Ishikawa (cell line): ENCODE results near the gene C2orf49.

Source experiments
- CEBPB ChIP-seq: IDR thresholded peaks from 2 replicates; pipeline ENCODE4 v1.6.1; 2012
- CREB1 ChIP-seq: IDR thresholded peaks from 2 replicates; pipeline ENCODE4 v1.6.1; 2012; ENCODE audit warnings: low read depth
- EGR1 ChIP-seq: IDR thresholded peaks from 2 replicates; pipeline ENCODE4 v1.6.1; 2012
- EP300 ChIP-seq: IDR thresholded peaks from 2 replicates; pipeline ENCODE4 v1.6.1; 2012; ENCODE audit warnings: borderline replicate concordance
- FOXM1 ChIP-seq: IDR thresholded peaks from 2 replicates; pipeline ENCODE4 v1.6.1; 2012; ENCODE audit warnings: low read depth, borderline replicate concordance
- NFIC ChIP-seq: IDR thresholded peaks from 2 replicates; pipeline ENCODE4 v1.6.1; 2012
- RAD21 ChIP-seq: IDR thresholded peaks from 2 replicates; pipeline ENCODE4 v1.6.1; 2012; ENCODE audit warnings: low read depth
- TAF1 ChIP-seq: IDR thresholded peaks from 2 replicates; pipeline ENCODE4 v1.6.1; 2012; ENCODE audit warnings: low read depth, mild to moderate bottlenecking
- TCF12 ChIP-seq: IDR thresholded peaks from 2 replicates; pipeline ENCODE4 v1.6.1; 2012; ENCODE audit warnings: low read depth
- TEAD4 ChIP-seq: IDR thresholded peaks from 2 replicates; pipeline ENCODE4 v1.6.1; 2012
- YY1 ChIP-seq: IDR thresholded peaks from 2 replicates; pipeline ENCODE4 v1.6.1; 2012; ENCODE audit warnings: low read depth
- ZBTB7A ChIP-seq: IDR thresholded peaks from 2 replicates; pipeline ENCODE4 v1.6.1; 2012; ENCODE audit warnings: low read depth
- TF ChIP-seq, protein P1 (sequence below): IDR thresholded peaks from 2 replicates; pipeline ENCODE4 v1.6.1; 2012
- TF ChIP-seq, protein P2 (sequence below): IDR thresholded peaks from 2 replicates; pipeline ENCODE4 v1.6.1; 2012; ENCODE audit warnings: low read depth, mild to moderate bottlenecking
- TF ChIP-seq, protein P3 (sequence below): IDR thresholded peaks from 2 replicates; pipeline ENCODE4 v1.6.1; 2012

Gene C2orf49

DNA sequence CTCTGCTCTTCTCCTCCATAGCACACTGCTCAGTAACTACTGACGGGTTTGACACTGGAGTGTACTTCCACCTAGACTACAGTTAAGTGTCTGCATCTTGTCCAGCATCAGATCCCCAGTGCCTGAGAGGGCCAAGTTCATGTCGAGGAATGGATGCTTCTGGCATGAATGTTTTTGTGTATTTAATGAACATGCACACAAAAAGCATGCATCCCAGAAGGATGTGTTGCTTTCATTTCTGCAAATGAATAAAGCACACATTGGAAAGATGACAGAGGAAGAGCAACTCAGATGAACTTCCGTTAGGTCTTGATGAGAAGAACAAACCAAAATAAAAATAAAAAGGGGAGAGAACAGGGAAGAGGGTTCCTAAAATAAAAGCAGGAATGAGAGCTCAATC is 27.9 kb downstream of the C2orf49 start:
- TF ChIP-seq TAF1 (no peak), YY1 (no peak), FOXM1 (no peak), CREB1 (no peak), ZBTB7A (no peak), NFIC (no peak), TCF12 (no peak), RAD21 (no peak), EP300 (no peak), CEBPB (no peak)
- TF ChIP-seq, protein P1, sequence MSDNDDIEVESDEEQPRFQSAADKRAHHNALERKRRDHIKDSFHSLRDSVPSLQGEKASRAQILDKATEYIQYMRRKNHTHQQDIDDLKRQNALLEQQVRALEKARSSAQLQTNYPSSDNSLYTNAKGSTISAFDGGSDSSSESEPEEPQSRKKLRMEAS, result no peak
- TF ChIP-seq, protein P2, sequence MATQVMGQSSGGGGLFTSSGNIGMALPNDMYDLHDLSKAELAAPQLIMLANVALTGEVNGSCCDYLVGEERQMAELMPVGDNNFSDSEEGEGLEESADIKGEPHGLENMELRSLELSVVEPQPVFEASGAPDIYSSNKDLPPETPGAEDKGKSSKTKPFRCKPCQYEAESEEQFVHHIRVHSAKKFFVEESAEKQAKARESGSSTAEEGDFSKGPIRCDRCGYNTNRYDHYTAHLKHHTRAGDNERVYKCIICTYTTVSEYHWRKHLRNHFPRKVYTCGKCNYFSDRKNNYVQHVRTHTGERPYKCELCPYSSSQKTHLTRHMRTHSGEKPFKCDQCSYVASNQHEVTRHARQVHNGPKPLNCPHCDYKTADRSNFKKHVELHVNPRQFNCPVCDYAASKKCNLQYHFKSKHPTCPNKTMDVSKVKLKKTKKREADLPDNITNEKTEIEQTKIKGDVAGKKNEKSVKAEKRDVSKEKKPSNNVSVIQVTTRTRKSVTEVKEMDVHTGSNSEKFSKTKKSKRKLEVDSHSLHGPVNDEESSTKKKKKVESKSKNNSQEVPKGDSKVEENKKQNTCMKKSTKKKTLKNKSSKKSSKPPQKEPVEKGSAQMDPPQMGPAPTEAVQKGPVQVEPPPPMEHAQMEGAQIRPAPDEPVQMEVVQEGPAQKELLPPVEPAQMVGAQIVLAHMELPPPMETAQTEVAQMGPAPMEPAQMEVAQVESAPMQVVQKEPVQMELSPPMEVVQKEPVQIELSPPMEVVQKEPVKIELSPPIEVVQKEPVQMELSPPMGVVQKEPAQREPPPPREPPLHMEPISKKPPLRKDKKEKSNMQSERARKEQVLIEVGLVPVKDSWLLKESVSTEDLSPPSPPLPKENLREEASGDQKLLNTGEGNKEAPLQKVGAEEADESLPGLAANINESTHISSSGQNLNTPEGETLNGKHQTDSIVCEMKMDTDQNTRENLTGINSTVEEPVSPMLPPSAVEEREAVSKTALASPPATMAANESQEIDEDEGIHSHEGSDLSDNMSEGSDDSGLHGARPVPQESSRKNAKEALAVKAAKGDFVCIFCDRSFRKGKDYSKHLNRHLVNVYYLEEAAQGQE, result no peak
- TF ChIP-seq, protein P3, sequence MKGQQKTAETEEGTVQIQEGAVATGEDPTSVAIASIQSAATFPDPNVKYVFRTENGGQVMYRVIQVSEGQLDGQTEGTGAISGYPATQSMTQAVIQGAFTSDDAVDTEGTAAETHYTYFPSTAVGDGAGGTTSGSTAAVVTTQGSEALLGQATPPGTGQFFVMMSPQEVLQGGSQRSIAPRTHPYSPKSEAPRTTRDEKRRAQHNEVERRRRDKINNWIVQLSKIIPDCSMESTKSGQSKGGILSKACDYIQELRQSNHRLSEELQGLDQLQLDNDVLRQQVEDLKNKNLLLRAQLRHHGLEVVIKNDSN, result no peak

DNA sequence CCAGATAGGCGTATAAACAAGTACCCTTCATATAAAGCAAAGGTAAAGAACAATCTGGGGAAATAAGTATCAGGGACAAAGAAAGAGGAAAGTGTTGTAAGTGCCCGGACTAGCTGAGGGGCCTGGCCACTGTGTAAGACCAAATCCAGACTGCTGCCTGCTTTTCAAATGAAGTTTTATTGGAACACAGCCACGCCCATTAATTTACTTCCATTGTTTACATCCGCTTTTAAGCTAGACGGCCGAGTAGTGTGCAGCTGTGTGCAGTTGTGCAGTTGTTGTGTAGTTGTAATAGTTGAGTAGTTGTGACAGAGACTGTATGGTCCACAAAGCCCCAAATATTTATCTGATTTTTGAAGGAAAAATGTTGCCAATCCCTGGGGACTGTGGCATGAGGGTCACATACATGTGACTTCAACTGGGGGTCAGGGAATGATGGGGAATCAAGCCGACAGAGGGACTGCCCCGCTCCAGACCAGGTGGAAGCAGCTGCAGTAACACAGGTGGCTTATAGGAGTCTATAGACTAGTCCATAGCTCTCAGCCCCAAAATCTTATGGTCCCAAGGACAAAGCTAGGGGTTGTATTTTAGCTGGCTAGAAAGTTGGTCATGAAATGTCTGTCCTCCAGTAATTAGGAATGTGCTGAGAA is 31.5 kb downstream of the C2orf49 start:
- TF ChIP-seq ZBTB7A (no peak), NFIC (no peak), TCF12 (no peak), TAF1 (no peak), YY1 (no peak), FOXM1 (no peak), CEBPB (no peak), CREB1 (no peak), EGR1 (no peak), TEAD4 (no peak), RAD21 (no peak), EP300 (no peak)
- TF ChIP-seq, protein P3, result no peak
- TF ChIP-seq, protein P1, result no peak
- TF ChIP-seq, protein P2, result no peak

DNA sequence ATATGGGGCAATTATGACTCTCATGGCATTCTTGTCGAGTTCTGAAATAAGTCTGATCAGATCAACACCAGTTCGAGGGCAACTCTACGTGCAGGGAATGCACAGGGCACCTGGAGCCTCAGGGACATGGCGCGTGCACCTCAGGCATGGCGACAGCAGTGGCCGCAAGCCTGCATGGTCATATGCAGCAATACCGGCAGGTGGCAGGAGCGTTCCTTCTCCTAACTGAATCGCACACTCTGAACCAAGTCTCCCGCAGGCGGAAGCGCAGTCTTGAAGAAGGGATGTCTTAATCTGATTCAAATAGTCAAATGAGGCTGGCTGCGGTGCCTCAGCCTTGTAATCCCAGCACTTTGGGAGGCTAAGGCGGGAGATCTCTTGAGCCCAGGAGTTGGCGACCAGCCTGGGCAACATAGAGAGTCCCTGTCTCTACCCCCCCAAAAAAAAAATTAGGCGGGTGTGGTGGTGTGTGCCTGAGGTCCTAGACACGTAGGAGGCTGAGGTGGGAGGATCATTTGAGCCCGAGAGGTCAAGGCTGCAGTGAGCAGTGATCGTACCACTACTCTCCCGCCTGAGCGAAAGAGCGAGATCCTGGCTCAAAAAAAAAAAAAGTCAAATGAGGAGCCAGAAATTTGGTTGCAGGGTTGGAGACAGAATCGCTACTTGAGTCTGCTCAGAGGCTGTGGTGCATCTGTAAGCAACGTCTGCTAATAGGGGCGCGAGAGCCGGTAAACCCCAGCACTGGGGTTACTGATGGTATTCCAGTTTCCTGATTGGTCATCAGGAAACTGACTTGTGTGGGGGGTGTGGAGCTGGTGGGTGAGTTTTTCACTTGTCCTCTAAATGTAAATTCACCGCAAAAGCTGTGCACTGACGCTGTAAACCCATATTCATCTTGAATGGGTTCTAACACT is 32.7 kb downstream of the C2orf49 start:
- peak; percentile 83 for TF ChIP-seq RAD21
- TF ChIP-seq, protein P1, result peak; percentile 49
- TF ChIP-seq EP300, result no peak
- TF ChIP-seq CREB1, result no peak
- TF ChIP-seq YY1, result 0 out of 2 replicates have a peak, but pooled peaks have one; percentile 33

DNA sequence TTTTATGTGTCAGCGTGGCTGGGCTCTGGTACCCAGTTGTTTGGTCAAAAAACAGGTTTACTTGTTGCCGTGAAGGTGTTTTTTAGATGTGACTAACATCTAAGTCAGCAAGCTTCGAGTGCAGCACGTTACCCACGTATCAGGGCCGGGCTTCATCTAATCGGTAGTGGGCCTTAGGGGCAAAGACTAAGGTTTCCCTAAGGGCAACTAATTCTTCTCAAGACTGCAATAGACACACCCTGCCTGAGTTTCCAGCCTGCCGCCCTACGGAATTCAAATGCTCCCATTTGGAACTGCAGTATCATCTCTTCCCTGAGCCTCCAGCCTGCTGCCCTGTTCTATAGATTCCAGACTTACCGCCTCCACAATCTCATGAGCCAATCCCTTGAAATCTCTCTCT is 33.8 kb downstream of the C2orf49 start:
- TF ChIP-seq TAF1 (no peak), CREB1 (no peak), FOXM1 (no peak), NFIC (no peak), TEAD4 (no peak), YY1 (no peak), CEBPB (no peak)
- TF ChIP-seq, protein P2, result no peak
- TF ChIP-seq, protein P1, result no peak
- TF ChIP-seq, protein P3, result no peak
